Ascending aorta (tissue), 2 donors: ENCODE results near the gene FBXO15. TPM values are rescaled to one million over a fixed set of nuclear protein-coding genes. Genes with fewer than 3 reads are reported as not detected.

Source experiments
- DNase-seq, 2 donors: peaks; one replicate each; pipeline ENCODE4 v3.0.0-alpha.2; 2019; ENCODE audit warnings: low spot score in 2 of 2
- H3K27ac ChIP-seq, 2 donors: fragments of 200-600 bp; sonication (generic); one replicate each; pipeline ENCODE4 v1.5.1; 2016 to 2017; ENCODE audit warnings: mild to moderate bottlenecking in 1 of 2
- H3K27me3 ChIP-seq: fragments of 200-600 bp; sonication (generic); one replicate; pipeline ENCODE4 v1.5.1; 2017
- H3K36me3 ChIP-seq, 2 donors: fragments of 200-600 bp; sonication (generic); one replicate each; pipeline ENCODE4 v1.5.1; 2016
- H3K4me1 ChIP-seq, 2 donors: fragments of 200-600 bp; sonication (generic); one replicate each; pipeline ENCODE4 v1.5.1; 2016 to 2017; ENCODE audit warnings: mild to moderate bottlenecking in 1 of 2
- H3K4me3 ChIP-seq, 2 donors: fragments of 200-600 bp; sonication (generic); one replicate each; pipeline ENCODE4 v1.5.1; 2016 to 2017; ENCODE audit warnings: mild to moderate bottlenecking in 1 of 2
- H3K9me3 ChIP-seq, 2 donors: fragments of 200-600 bp; sonication (generic); one replicate each; pipeline ENCODE4 v1.5.1; 2016
- intact Hi-C: fragments of 100-400 bp; cut with DNase I; formaldehyde crosslinking; loops from one replicate; pipeline ENCODE4 v1.15.1; 2023
- total RNA-seq: library from RNA; depleted of rRNA; stranded (reverse); fragments of >200 nt; gene quantifications from one replicate; pipeline ENCODE4 v1.1.0, GENCODE V29; 2016
- TF ChIP-seq, protein P1 (sequence below), 3 experiments: fragments of 200-600 bp in 2 of 3; fragments of 450-650 bp in 1 of 3; sonication (generic) in 2 of 3; IDR thresholded peaks; one replicate each; pipeline ENCODE4 v1.5.1; 2016 to 2019; ENCODE audit warnings: antibody characterized with exemption in 3 of 3, mild to moderate bottlenecking in 1 of 3, moderate library complexity in 1 of 3

FBXO15 gene
- total RNA-seq, 1 donor from 2014 or later = not detected

- no peak for DNase-seq
- Histone ChIP-seq H3K27ac (no peak overlapping the region), H3K9me3 (no peaks in the 10 kb centered on the region), H3K27me3 (no peaks in the 10 kb centered on the region), H3K4me3 (no peak overlapping the region), H3K4me1 (no peaks in the 10 kb centered on the region), H3K36me3 (no peaks in the 10 kb centered on the region)
- TF ChIP-seq, protein P1, sequence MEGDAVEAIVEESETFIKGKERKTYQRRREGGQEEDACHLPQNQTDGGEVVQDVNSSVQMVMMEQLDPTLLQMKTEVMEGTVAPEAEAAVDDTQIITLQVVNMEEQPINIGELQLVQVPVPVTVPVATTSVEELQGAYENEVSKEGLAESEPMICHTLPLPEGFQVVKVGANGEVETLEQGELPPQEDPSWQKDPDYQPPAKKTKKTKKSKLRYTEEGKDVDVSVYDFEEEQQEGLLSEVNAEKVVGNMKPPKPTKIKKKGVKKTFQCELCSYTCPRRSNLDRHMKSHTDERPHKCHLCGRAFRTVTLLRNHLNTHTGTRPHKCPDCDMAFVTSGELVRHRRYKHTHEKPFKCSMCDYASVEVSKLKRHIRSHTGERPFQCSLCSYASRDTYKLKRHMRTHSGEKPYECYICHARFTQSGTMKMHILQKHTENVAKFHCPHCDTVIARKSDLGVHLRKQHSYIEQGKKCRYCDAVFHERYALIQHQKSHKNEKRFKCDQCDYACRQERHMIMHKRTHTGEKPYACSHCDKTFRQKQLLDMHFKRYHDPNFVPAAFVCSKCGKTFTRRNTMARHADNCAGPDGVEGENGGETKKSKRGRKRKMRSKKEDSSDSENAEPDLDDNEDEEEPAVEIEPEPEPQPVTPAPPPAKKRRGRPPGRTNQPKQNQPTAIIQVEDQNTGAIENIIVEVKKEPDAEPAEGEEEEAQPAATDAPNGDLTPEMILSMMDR (IDR thresholded peaks at IDR 0.05) = no peak
- intact Hi-C loops = no loop called here
These were observed 20.7 kb downstream of the FBXO15 start for GRCh38 chr18:74126684-74127655.

DNA sequence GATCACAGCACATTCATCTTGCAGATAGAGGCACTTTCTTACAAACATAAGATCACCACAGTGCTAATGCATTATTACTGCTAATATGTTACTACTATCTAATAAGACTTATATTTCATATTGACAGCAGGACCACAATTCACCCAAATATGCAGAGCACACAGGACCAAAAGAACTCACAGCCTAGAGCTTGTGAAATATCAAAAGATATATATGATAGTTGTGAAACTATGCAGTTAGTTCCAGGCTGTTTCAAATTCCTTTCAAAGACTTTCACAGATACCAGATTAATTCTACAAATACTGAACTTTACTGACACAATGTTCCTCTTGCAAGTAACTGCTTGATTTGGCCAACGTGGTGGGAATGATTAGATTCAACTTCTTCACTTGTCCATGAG is 23.0 kb downstream of the FBXO15 start:
- Histone ChIP-seq H3K27me3 (no peaks in the 10 kb centered on the region), H3K36me3 (no peaks in the 10 kb centered on the region), H3K27ac (no peak overlapping the region), H3K4me1 (no peaks in the 10 kb centered on the region), H3K4me3 (no peak overlapping the region), H3K9me3 (no peaks in the 10 kb centered on the region)
- intact Hi-C loops = no loop called here
- no peak for DNase-seq
- TF ChIP-seq, protein P1 (IDR thresholded peaks at IDR 0.05) = no peak

- no peak for DNase-seq
These were observed 24.4 kb downstream of the FBXO15 start for GRCh38 chr18:74123200-74123599.

DNA sequence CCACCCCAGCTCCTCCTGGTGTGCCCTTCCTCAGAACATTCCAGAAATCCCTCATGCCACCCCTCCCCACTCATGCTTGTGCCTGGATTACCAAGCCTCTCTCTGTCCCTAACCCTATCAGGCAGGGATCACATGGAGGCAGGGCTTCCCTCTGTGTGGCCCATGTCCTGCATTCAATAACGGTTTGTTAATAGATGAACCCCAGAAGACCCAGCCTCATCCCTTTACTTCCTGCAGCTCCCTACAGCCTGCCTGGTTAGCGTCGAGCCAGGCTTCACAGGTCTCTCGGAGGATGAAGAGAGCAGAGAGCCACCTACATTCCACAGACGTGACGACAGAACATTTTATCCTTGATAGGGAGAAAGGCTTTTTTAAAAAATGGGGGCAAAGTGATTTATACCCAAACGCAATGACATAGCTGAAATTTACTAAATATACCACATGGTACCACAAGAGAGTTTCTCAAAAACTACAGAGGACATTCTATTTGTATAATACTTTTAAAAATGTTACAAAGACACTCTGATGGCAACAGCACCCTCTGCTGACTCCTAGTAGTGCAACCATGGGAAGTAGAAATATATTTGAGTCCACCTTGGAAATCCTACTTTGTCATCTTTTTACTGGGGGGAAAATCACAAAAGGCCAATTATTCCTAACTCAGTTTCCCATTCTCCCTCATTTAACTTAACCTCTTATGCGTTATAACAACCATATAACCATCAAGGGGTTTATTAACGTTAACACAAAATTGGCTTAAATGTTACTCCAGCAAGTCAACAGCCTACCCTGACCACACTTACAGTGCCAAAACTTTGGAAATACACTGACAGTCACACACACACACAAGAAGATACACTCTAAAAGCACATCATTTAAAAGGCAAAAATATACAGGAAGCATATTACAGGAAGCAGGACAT is 30.7 kb downstream of the FBXO15 start:
- H3K4me1 ChIP-seq = no peaks in the 10 kb centered on the region
- no peak overlapping the region for H3K27ac ChIP-seq
- no peak for DNase-seq
- H3K36me3 ChIP-seq = no peaks in the 10 kb centered on the region
- intact Hi-C loops = no loop called here
- peaks cover 0 to 5% of the 10 kb centered on the region in 2 donors for H3K9me3 ChIP-seq
- H3K4me3 ChIP-seq = no peak overlapping the region
- no peaks in the 10 kb centered on the region for H3K27me3 ChIP-seq
- TF ChIP-seq, protein P1 (IDR thresholded peaks at IDR 0.05) = peak in 2 of 3 experiments; percentile 25 to 35

More at GRCh38 chr18:74123200-74123599, 24.4 kb downstream of the FBXO15 start:
- Histone ChIP-seq H3K27me3 (no peaks in the 10 kb centered on the region), H3K4me3 (no peak overlapping the region), H3K9me3 (no peaks in the 10 kb centered on the region), H3K36me3 (no peaks in the 10 kb centered on the region), H3K27ac (no peak overlapping the region), H3K4me1 (no peaks in the 10 kb centered on the region)
- intact Hi-C loops = no loop called here
- TF ChIP-seq, protein P1 (IDR thresholded peaks at IDR 0.05) = no peak

DNA sequence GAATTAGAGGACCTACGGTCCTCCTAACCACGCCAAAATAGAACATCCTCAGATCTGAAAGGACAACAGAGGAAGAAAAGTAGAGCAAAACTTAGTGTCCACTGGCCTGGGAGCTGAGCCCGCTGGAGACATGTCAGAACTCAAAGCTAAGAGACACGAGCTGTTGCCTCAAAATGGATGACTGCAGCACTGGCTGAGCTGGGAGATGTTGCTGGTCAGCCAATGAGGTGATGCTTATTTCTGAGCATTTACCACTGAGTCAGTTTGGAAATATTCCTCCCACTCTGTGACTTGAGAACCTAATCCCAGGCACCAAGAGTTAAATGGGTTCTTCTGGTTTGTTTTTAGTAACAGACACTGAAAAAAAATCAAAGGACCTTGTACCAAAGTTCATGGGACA is 32.6 kb downstream of the FBXO15 start:
- no peak overlapping the region for H3K4me3 ChIP-seq
- H3K27ac ChIP-seq = no peak overlapping the region
- no peaks in the 10 kb centered on the region for H3K36me3 ChIP-seq
- no peaks in the 10 kb centered on the region for H3K27me3 ChIP-seq
- intact Hi-C loops = no loop called here
- no peak for DNase-seq
- no peaks in the 10 kb centered on the region for H3K4me1 ChIP-seq
- peaks cover 0 to 5% of the 10 kb centered on the region in 2 donors for H3K9me3 ChIP-seq
- TF ChIP-seq, protein P1 (IDR thresholded peaks at IDR 0.05) = no peak
